Measurements from ENCODE around the gene SPATA17.

DNA sequence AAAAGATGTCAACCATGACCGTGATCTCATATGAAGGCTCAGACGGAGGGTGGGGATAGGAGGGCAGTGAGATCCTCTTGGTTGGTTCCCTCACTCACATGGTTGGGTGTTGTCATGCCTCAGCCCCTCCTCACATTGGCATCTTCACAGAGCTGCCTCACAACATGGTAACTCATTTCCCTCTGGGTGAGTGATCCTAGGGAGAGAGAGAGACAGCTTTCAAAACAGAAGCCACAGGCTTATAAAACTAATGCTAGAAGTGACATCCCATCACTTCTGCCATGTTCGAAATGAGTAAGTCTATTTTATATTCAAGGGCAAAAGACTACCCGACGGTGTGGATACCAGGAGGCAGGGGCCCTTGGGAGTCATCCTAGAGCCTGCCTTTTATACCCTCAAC lies 145.5 kb downstream of the SPATA17 start:
- TF ChIP-seq ZNF274 (IDR thresholded peaks at IDR 0.05; ENCODE audit: low read depth, low read length) (no peak), YY1 (IDR thresholded peaks at IDR 0.05; ENCODE audit: insufficient read depth, insufficient read length) (no peak), SUZ12 (IDR thresholded peaks at IDR 0.05; ENCODE audit: extremely low read depth, insufficient read depth, insufficient read length) (no peak)

Data from NT2/D1 (cell line).